Epithelial cell of proximal tubule (primary cell): Measurements from ENCODE around the gene TSPAN13. TPM values are rescaled to one million over a fixed set of nuclear protein-coding genes. Genes with fewer than 3 reads are reported as not detected.

Experiments
- DNase-seq: peaks from one replicate; pipeline ENCODE4 v3.0.0-alpha.2; 2011; ENCODE audit warnings: low read depth
- H3K4me3 ChIP-seq: 2 replicates; pipeline ENCODE4 v1.5.1; 2011; ENCODE audit warnings: low read depth, mild to moderate bottlenecking, low read length
- total RNA-seq: library from RNA; depleted of rRNA; stranded (reverse); fragments of >200 nt; gene quantifications from 2 replicates; pipeline ENCODE4 v1.2.3, GENCODE V29; 2015
- TF ChIP-seq, protein P1 (sequence below): conservative IDR thresholded peaks from 2 replicates; pipeline ENCODE4 v1.5.1; 2012; ENCODE audit warnings: low read depth, mild to moderate bottlenecking, low read length

TSPAN13 gene
- total RNA-seq, 1 donor from 2014 or later, result 25.8 TPM

- peak overlapping the region; percentile 2 for H3K4me3 ChIP-seq
- TF ChIP-seq, protein P1, sequence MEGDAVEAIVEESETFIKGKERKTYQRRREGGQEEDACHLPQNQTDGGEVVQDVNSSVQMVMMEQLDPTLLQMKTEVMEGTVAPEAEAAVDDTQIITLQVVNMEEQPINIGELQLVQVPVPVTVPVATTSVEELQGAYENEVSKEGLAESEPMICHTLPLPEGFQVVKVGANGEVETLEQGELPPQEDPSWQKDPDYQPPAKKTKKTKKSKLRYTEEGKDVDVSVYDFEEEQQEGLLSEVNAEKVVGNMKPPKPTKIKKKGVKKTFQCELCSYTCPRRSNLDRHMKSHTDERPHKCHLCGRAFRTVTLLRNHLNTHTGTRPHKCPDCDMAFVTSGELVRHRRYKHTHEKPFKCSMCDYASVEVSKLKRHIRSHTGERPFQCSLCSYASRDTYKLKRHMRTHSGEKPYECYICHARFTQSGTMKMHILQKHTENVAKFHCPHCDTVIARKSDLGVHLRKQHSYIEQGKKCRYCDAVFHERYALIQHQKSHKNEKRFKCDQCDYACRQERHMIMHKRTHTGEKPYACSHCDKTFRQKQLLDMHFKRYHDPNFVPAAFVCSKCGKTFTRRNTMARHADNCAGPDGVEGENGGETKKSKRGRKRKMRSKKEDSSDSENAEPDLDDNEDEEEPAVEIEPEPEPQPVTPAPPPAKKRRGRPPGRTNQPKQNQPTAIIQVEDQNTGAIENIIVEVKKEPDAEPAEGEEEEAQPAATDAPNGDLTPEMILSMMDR, result no peak
- DNase-seq, result peak; percentile 15
These were observed 50.5 kb downstream of the TSPAN13 start for GRCh38 chr7:16803881-16804673.

DNA sequence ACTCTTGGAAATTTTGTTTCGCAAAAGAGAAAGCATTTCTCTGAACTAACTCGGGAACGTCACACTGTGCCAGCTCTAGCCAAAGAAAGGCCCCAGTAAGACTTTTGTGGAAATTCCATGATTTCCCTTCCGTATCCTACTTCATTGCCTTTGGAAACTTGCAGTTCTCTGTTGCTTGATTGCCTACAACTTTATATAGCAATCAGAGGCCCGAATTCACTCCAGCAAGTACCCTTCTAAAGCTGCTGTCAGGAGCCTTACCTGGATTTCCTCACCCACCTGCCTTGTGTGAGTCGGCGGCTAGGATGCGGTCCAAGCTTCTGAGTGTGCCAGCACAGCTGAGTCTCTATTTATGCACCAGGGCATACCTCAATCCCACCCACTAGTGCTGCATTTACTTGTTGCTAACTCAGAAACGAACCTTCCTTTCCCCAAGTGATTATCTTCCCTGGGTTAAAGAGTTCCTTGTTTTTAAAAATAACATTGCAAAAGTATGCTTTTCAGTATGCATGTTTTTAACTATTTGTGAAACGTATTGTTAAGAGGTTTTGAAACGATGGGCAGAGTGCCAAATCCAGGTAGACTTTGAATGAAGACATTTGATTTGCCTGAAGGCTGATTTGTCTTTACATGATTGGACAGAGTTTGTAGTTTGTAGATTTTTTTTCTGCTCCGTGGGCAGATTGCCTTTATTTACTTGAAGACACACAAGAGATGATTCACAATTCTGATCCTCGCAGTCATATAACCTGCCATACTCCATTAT is 51.3 kb downstream of the TSPAN13 start, which contains the start of gene AGR2:
AGR2 (minus strand) TSS at position 326 of the 766 bp plus-strand sequence. CDS start 3,203 bp downstream, outside the sequence.
- peak within 1 kb of the TSS; percentile 2 for H3K4me3 ChIP-seq
- TF ChIP-seq, protein P1, result no peak
- no peak for DNase-seq

GRCh38 chr7:16805441-16805840 is 51.9 kb downstream of the TSPAN13 start:
- DNase-seq, result no peak
- H3K4me3 ChIP-seq, result no peak overlapping the region
- TF ChIP-seq, protein P1, result no peak

- no peak overlapping the region for H3K4me3 ChIP-seq
- TF ChIP-seq, protein P1, result no peak
- DNase-seq, result no peak
These were observed 56.6 kb downstream of the TSPAN13 start for GRCh38 chr7:16810112-16810511.

GRCh38 chr7:16810573-16810972 is 57.0 kb downstream of the TSPAN13 start:
- TF ChIP-seq, protein P1, result no peak
- no peak for DNase-seq
- no peak overlapping the region for H3K4me3 ChIP-seq

GRCh38 chr7:16811551-16811950 is 58.0 kb downstream of the TSPAN13 start:
- no peak overlapping the region for H3K4me3 ChIP-seq
- DNase-seq, result peak; percentile 12
- TF ChIP-seq, protein P1, result no peak
